ENCODE data around the gene HDAC4.

- TF ChIP-seq SUZ12 (IDR thresholded peaks at IDR 0.05; ENCODE audit: extremely low read depth, insufficient read depth, insufficient read length) (no peak), YY1 (IDR thresholded peaks at IDR 0.05; ENCODE audit: insufficient read depth, insufficient read length) (no peak), ZNF274 (IDR thresholded peaks at IDR 0.05; ENCODE audit: low read depth, low read length) (no peak)
Observed at GRCh38 chr2:239247401-239248245, 153.2 kb downstream of the HDAC4 start.
